HG03064 (cell line): Measurements from ENCODE around the gene USP25.
A peak's percentile ranks its signal among the peaks of the same experiment; 100 is the strongest.

Source experiments
- ATAC-seq: cut with Tn5 transposase; IDR thresholded peaks from one replicate; pipeline ENCODE4 v1.9.1; 2021; ENCODE audit warnings: low read depth; ENCODE audit not compliant: unreplicated experiment

Gene USP25

GRCh38 chr21:15729674-15730483 lies at the start of gene USP25:
TSS of gene USP25 (plus strand) at chr21:15729982. CDS start at chr21:15730394, 412 bp downstream.
- peak; percentile 59 for ATAC-seq

- ATAC-seq = no peak
These were observed 47.4 kb upstream of the USP25 start for GRCh38 chr21:15682186-15682895.

- ATAC-seq = no peak
These were observed 46.8 kb upstream of the USP25 start for GRCh38 chr21:15682977-15683376.

- ATAC-seq = no peak
These were observed 43.3 kb upstream of the USP25 start for GRCh38 chr21:15686506-15686905.

GRCh38 chr21:15687208-15687607 lies 42.6 kb upstream of the USP25 start:
- ATAC-seq = no peak

GRCh38 chr21:15688016-15688415 lies 41.8 kb upstream of the USP25 start:
- ATAC-seq = no peak

- ATAC-seq = no peak
These were observed 41.0 kb upstream of the USP25 start for GRCh38 chr21:15688809-15689208.

GRCh38 chr21:15692711-15693110 lies 37.1 kb upstream of the USP25 start:
- no peak for ATAC-seq

- ATAC-seq = no peak
These were observed 34.5 kb upstream of the USP25 start for GRCh38 chr21:15695241-15695640.

- ATAC-seq = no peak
These were observed 28.0 kb upstream of the USP25 start for GRCh38 chr21:15701830-15702229.

GRCh38 chr21:15703932-15704331 lies 25.9 kb upstream of the USP25 start:
- no peak for ATAC-seq

GRCh38 chr21:15706696-15707095 lies 23.1 kb upstream of the USP25 start:
- ATAC-seq = no peak

GRCh38 chr21:15713412-15713811 lies 16.4 kb upstream of the USP25 start:
- ATAC-seq = no peak

GRCh38 chr21:15718711-15719110 lies 11.1 kb upstream of the USP25 start:
- ATAC-seq = no peak

GRCh38 chr21:15719976-15720375 lies 9.8 kb upstream of the USP25 start:
- no peak for ATAC-seq

- ATAC-seq = no peak
These were observed 7.0 kb upstream of the USP25 start for GRCh38 chr21:15722591-15723324.

GRCh38 chr21:15725949-15726348 lies 3.8 kb upstream of the USP25 start:
- ATAC-seq = no peak

GRCh38 chr21:15728046-15728445 lies 1.7 kb upstream of the USP25 start:
- ATAC-seq = no peak

- ATAC-seq = no peak
These were observed 472 bp upstream of the USP25 start for GRCh38 chr21:15729346-15729673.

- ATAC-seq = no peak
These were observed 881 bp downstream of the USP25 start for GRCh38 chr21:15730484-15731242.

GRCh38 chr21:15731243-15731613 lies 1.4 kb downstream of the USP25 start:
- ATAC-seq = no peak
